Testis (tissue), 3 donors: ENCODE results near the gene NXNL2. TPM values are rescaled to one million over a fixed set of nuclear protein-coding genes. Genes with fewer than 3 reads are reported as not detected.

Source experiments
- DNase-seq: peaks from one replicate; pipeline ENCODE4 v3.0.0-alpha.2; 2019
- H3K27ac ChIP-seq, 2 donors: fragments of 200-600 bp; sonication (generic); one replicate each; pipeline ENCODE4 v1.5.1; 2019
- H3K27me3 ChIP-seq: fragments of 200-600 bp; sonication (generic); one replicate; pipeline ENCODE4 v1.5.1; 2019
- H3K36me3 ChIP-seq: fragments of 200-600 bp; sonication (generic); one replicate; pipeline ENCODE4 v1.5.1; 2017; ENCODE audit warnings: low read depth; ENCODE audit errors: missing control alignments
- H3K4me1 ChIP-seq: fragments of 200-600 bp; sonication (generic); one replicate; pipeline ENCODE4 v1.5.1; 2019
- H3K4me3 ChIP-seq, 2 donors: fragments of 200-600 bp; sonication (generic); one replicate each; pipeline ENCODE4 v1.5.1; 2017 to 2019
- H3K9me3 ChIP-seq: fragments of 200-600 bp; sonication (generic); one replicate; pipeline ENCODE4 v1.5.1; 2017
- POLR2A ChIP-seq: fragments of 450-650 bp; IDR thresholded peaks from one replicate; pipeline ENCODE4 v1.6.1; 2017; ENCODE audit warnings: antibody characterized with exemption, mild to moderate bottlenecking, moderate library complexity
- WGBS, 2 donors: methylation state at CpG; one replicate each; pipeline ENCODE4 v1.1.5; 2018; 5-methylcytosine and 5-hydroxymethylcytosine counted together
- intact Hi-C: fragments of 100-400 bp; cut with DNase I; formaldehyde crosslinking; loops from one replicate; pipeline ENCODE4 v1.15.1; 2023; ENCODE audit warnings: low total_unique reads
- polyA plus RNA-seq: library from polyadenylated mRNA; stranded (reverse); fragments of 350-450 nt; fragmentation: Illumina TruSeq; extraction: RNeasy Lipid Tissue Mini Kit (QIAGEN cat#74804); gene quantifications from one replicate; pipeline ENCODE4 v1.2.3, GENCODE V29; 2014; ENCODE audit warnings: low read depth, low replicate concordance; ENCODE audit not compliant: insufficient read depth
- total RNA-seq, 2 donors: library from RNA; depleted of rRNA; stranded (reverse); fragments of >200 nt; gene quantifications; one replicate each; pipeline ENCODE4 v1.2.3, GENCODE V29; 2016
- TF ChIP-seq, protein P1 (sequence below), 3 experiments: fragments of 450-650 bp in 2 of 3; fragments of 200-600 bp in 1 of 3; sonication (generic) in 1 of 3; IDR thresholded peaks; one replicate each; pipeline ENCODE4 v1.5.1; 2016 to 2019; ENCODE audit warnings: antibody characterized with exemption in 3 of 3, mild to moderate bottlenecking in 2 of 3, moderate library complexity in 1 of 3

NXNL2 gene
- total and polyA plus RNA-seq, 3 donors from 2014 or later: 1.5 to 2.8 (median 2.2) TPM

DNA sequence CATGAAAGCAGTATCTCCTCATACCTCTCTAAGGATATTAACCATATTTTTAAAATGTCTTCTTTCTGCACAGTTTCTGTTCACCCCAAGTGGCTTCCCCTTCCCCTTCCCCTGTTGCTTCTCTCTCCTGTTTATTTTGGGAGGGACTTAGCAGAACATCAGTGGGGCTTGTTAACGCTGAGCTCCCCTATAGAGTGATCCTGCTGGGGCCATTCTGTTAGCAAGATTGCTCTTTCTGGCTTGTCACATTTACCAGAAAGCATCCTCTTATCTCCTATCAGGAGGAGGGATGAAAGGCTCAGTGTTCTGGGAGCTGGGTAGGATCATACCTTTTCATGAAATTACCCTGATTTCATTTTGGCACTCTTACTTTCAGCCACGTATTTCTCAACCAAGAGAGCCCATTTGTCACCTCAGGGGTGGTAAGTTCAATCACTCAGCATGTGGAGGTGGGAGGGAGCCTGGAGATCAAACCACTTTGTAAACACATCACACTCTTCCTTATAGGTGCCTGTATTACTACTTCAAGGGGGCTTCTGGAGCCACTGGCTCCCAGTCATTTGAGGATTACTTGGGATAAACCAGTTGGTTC is 16.7 kb downstream of the NXNL2 start:
- no peak for TF ChIP-seq POLR2A
- TF ChIP-seq, protein P1, sequence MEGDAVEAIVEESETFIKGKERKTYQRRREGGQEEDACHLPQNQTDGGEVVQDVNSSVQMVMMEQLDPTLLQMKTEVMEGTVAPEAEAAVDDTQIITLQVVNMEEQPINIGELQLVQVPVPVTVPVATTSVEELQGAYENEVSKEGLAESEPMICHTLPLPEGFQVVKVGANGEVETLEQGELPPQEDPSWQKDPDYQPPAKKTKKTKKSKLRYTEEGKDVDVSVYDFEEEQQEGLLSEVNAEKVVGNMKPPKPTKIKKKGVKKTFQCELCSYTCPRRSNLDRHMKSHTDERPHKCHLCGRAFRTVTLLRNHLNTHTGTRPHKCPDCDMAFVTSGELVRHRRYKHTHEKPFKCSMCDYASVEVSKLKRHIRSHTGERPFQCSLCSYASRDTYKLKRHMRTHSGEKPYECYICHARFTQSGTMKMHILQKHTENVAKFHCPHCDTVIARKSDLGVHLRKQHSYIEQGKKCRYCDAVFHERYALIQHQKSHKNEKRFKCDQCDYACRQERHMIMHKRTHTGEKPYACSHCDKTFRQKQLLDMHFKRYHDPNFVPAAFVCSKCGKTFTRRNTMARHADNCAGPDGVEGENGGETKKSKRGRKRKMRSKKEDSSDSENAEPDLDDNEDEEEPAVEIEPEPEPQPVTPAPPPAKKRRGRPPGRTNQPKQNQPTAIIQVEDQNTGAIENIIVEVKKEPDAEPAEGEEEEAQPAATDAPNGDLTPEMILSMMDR (IDR thresholded peaks at IDR 0.05): no peak
- no peak overlapping the region for H3K4me3 ChIP-seq
- H3K36me3 ChIP-seq: no peaks in the 10 kb centered on the region
- no peak for DNase-seq
- no peaks in the 10 kb centered on the region for H3K9me3 ChIP-seq
- H3K4me1 ChIP-seq: no peaks in the 10 kb centered on the region
- no peak overlapping the region for H3K27ac ChIP-seq
- intact Hi-C loops: no loop called here
- WGBS, 2 donors: 61 to 62% methylated on average over 2 of the region's 2 CpGs
- no peaks in the 10 kb centered on the region for H3K27me3 ChIP-seq

DNA sequence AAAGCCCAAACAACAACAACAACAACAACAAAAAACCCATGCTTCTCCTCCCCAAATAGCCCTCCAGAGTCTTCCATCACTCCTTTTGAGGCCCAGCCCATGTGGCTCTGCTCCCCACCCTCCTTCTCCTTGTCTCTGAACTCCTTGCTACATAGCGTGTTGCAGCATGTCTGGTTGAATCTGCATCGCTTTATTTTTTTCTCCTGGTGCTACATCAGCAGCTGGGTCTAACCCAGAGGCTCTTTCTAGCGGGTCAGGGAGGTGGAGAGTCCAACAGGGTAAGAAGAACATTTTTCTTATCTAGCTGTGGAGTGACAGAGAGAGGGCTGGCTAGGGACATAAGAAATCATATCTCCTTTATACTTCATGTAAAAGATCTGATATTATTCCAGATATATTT is 18.4 kb downstream of the NXNL2 start:
- Histone ChIP-seq H3K27me3 (no peaks in the 10 kb centered on the region), H3K4me3 (no peak overlapping the region), H3K27ac (no peak overlapping the region), H3K9me3 (no peaks in the 10 kb centered on the region), H3K36me3 (no peaks in the 10 kb centered on the region), H3K4me1 (no peaks in the 10 kb centered on the region)
- no peak for TF ChIP-seq POLR2A
- TF ChIP-seq, protein P1 (IDR thresholded peaks at IDR 0.05): no peak
- intact Hi-C loops: no loop called here
- 87 to 91% methylated on average over 3 of the region's 3 CpGs for WGBS, 2 donors
- DNase-seq: no peak

DNA sequence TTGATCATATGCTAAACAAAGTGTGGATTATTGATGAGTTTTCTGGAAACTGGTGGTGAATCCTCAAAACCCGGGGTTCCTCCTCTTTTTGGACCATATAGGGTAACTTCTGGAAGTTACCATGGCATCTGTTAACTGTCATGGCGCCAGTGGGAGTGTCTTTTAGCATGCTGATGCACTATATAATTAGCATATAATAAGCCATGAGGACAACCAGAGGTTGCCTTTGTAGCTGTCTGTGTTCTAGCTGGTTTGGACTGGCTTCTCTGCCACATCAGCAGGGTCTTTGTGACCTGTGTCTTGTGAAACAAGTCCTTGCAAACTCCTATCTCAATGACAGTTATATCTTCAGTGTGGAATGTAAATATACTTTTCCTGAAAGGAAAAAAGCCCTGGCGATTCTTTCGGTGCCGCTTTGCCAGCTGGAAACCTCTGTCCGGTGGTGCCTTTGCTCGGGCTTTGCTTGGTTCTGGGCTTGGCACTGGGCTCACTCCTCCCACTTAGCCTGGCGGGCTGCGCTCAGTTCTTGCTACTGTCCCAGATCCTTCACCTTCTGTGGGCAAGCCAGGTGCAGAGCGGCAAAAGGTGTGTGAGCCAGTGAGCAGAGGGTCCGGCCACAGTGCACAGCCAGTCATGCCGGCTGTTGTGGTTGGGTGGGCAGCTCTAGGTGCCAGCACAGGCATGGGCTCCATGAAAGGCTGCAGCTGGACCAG is 20.4 kb downstream of the NXNL2 start:
- no peaks in the 10 kb centered on the region for H3K4me1 ChIP-seq
- 86 to 95% methylated on average over 10 to 12 of the region's 12 CpGs for WGBS, 2 donors
- intact Hi-C loops: no loop called here
- H3K27ac ChIP-seq: no peak overlapping the region
- no peaks in the 10 kb centered on the region for H3K27me3 ChIP-seq
- no peak for TF ChIP-seq POLR2A
- H3K36me3 ChIP-seq: no peaks in the 10 kb centered on the region
- no peaks in the 10 kb centered on the region for H3K9me3 ChIP-seq
- no peak for DNase-seq
- no peak overlapping the region for H3K4me3 ChIP-seq

DNA sequence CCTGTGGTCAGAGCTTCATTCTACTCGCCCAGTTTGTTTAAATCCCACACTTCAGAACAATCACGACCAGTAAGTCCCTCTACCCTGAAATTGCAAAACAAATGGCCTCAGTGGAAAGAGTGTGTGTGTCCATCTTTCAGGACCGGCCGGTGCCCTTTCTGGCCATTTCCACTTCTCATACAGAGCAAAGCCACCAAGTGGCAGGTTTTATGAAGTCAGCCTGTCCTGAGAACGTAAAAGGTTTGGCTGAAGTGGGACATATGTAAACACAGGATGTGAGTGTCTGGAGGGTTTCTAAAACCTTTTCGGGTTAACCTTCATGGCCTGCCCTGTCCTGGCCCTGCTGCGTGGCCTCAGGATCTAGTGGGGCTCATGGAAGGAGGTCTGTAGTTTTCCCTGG is 24.7 kb downstream of the NXNL2 start:
- H3K9me3 ChIP-seq: no peaks in the 10 kb centered on the region
- H3K4me1 ChIP-seq: no peaks in the 10 kb centered on the region
- 67 to 77% methylated on average over 7 of the region's 7 CpGs for WGBS, 2 donors
- H3K27ac ChIP-seq: no peak overlapping the region
- H3K27me3 ChIP-seq: no peaks in the 10 kb centered on the region
- no peak for DNase-seq
- H3K4me3 ChIP-seq: no peak overlapping the region
- TF ChIP-seq, protein P1 (IDR thresholded peaks at IDR 0.05): no peak
- no peak for TF ChIP-seq POLR2A
- H3K36me3 ChIP-seq: no peaks in the 10 kb centered on the region
- intact Hi-C loops: no loop called here

DNA sequence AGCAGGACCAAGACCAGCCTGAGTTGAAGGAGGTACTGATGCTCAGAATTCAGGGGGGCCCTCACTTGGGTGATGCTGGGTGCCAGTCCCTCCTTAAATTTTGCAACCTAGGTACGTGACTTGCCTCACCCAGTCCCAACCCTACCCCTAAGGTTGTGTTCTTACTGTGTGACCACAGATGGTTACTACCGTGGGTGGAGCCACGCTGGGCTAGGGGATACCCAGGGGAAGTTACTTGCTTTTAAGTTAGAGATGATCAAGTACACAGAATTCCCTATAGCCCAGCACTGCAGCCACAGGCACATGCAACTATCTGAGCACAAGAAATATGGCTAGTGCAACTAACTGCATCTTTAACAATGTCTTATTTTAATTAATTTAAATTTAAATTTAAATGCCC is 32.9 kb downstream of the NXNL2 start:
- no peaks in the 10 kb centered on the region for H3K4me1 ChIP-seq
- TF ChIP-seq, protein P1 (IDR thresholded peaks at IDR 0.05): no peak
- TF ChIP-seq POLR2A: no peak
- H3K27me3 ChIP-seq: no peaks in the 10 kb centered on the region
- H3K9me3 ChIP-seq: no peaks in the 10 kb centered on the region
- no peak overlapping the region for H3K4me3 ChIP-seq
- no peaks in the 10 kb centered on the region for H3K36me3 ChIP-seq
- H3K27ac ChIP-seq: no peak overlapping the region
- no peak for DNase-seq
- intact Hi-C loops: no loop called here
- WGBS, 2 donors: 80 to 92% methylated on average over 1 to 3 of the region's 3 CpGs
